Measurements from ENCODE around the gene SFT2D3.

The SFT2D3 gene

GRCh38 chr2:127694986-127695385 lies 6.3 kb upstream of the SFT2D3 start:
- Histone ChIP-seq H3K27me3 (ENCODE audit: control insufficient read depth, insufficient read depth, low read length) (peaks cover 3% of the 10 kb centered on the region), H3K4me1 (ENCODE audit: control insufficient read depth, insufficient read depth, low read length) (peaks cover 5% of the 10 kb centered on the region), H3K36me3 (ENCODE audit: control insufficient read depth, insufficient read depth, low read length) (peaks cover 6% of the 10 kb centered on the region), H3K9ac (ENCODE audit: low read depth, low read length) (no peak overlapping the region), H3K9me3 (ENCODE audit: control insufficient read depth, insufficient read depth, low read length) (peaks cover 8% of the 10 kb centered on the region), H3K4me3 (ENCODE audit: low read depth, low read length) (no peak overlapping the region)

GRCh38 chr2:127695491-127696472 lies 5.5 kb upstream of the SFT2D3 start:
- H3K4me1 ChIP-seq (ENCODE audit: control insufficient read depth, insufficient read depth, low read length): peaks cover 5% of the 10 kb centered on the region
- no peak overlapping the region for H3K4me3 ChIP-seq (ENCODE audit: low read depth, low read length)
- H3K9ac ChIP-seq (ENCODE audit: low read depth, low read length): no peak overlapping the region
- peaks cover 3% of the 10 kb centered on the region for H3K27me3 ChIP-seq (ENCODE audit: control insufficient read depth, insufficient read depth, low read length)
- peaks cover 6% of the 10 kb centered on the region for H3K36me3 ChIP-seq (ENCODE audit: control insufficient read depth, insufficient read depth, low read length)
- no peaks in the 10 kb centered on the region for H3K9me3 ChIP-seq (ENCODE audit: control insufficient read depth, insufficient read depth, low read length)

- H3K9ac ChIP-seq (ENCODE audit: low read depth, low read length): no peak overlapping the region
Observed at GRCh38 chr2:127697482-127698180, 3.7 kb upstream of the SFT2D3 start.

GRCh38 chr2:127698553-127699355 lies 2.5 kb upstream of the SFT2D3 start:
- H3K36me3 ChIP-seq (ENCODE audit: control insufficient read depth, insufficient read depth, low read length): peaks cover 6% of the 10 kb centered on the region
- H3K9ac ChIP-seq (ENCODE audit: low read depth, low read length): no peak overlapping the region
- H3K4me3 ChIP-seq (ENCODE audit: low read depth, low read length): no peak overlapping the region
- no peaks in the 10 kb centered on the region for H3K9me3 ChIP-seq (ENCODE audit: control insufficient read depth, insufficient read depth, low read length)
- H3K4me1 ChIP-seq (ENCODE audit: control insufficient read depth, insufficient read depth, low read length): peaks cover 12% of the 10 kb centered on the region
- peaks cover 3% of the 10 kb centered on the region for H3K27me3 ChIP-seq (ENCODE audit: control insufficient read depth, insufficient read depth, low read length)

More at GRCh38 chr2:127697482-127698180, 3.7 kb upstream of the SFT2D3 start:
- Histone ChIP-seq H3K27me3 (ENCODE audit: control insufficient read depth, insufficient read depth, low read length) (peaks cover 3% of the 10 kb centered on the region), H3K36me3 (ENCODE audit: control insufficient read depth, insufficient read depth, low read length) (peaks cover 6% of the 10 kb centered on the region), H3K4me1 (ENCODE audit: control insufficient read depth, insufficient read depth, low read length) (peaks cover 5% of the 10 kb centered on the region), H3K9me3 (ENCODE audit: control insufficient read depth, insufficient read depth, low read length) (no peaks in the 10 kb centered on the region), H3K4me3 (ENCODE audit: low read depth, low read length) (no peak overlapping the region)

GRCh38 chr2:127700527-127701192 lies 637 bp upstream of the SFT2D3 start:
- Histone ChIP-seq H3K9me3 (ENCODE audit: control insufficient read depth, insufficient read depth, low read length) (no peaks in the 10 kb centered on the region), H3K4me3 (ENCODE audit: low read depth, low read length) (peak overlapping the region; percentile 91), H3K4me1 (ENCODE audit: control insufficient read depth, insufficient read depth, low read length) (peaks cover 12% of the 10 kb centered on the region), H3K9ac (ENCODE audit: low read depth, low read length) (peak overlapping the region; percentile 90), H3K36me3 (ENCODE audit: control insufficient read depth, insufficient read depth, low read length) (peaks cover 11% of the 10 kb centered on the region), H3K27me3 (ENCODE audit: control insufficient read depth, insufficient read depth, low read length) (peaks cover 3% of the 10 kb centered on the region)

GRCh38 chr2:127701651-127702394 lies 526 bp downstream of the SFT2D3 start:
- H3K36me3 ChIP-seq (ENCODE audit: control insufficient read depth, insufficient read depth, low read length): peaks cover 17% of the 10 kb centered on the region
- H3K4me1 ChIP-seq (ENCODE audit: control insufficient read depth, insufficient read depth, low read length): peaks cover 12% of the 10 kb centered on the region
- H3K9me3 ChIP-seq (ENCODE audit: control insufficient read depth, insufficient read depth, low read length): no peaks in the 10 kb centered on the region
- peak overlapping the region; percentile 79 for H3K9ac ChIP-seq (ENCODE audit: low read depth, low read length)
- peak overlapping the region; percentile 91 for H3K4me3 ChIP-seq (ENCODE audit: low read depth, low read length)
- H3K27me3 ChIP-seq (ENCODE audit: control insufficient read depth, insufficient read depth, low read length): peaks cover 3% of the 10 kb centered on the region

GRCh38 chr2:127702395-127703009 lies 1.2 kb downstream of the SFT2D3 start:
- H3K9ac ChIP-seq (ENCODE audit: low read depth, low read length): peak overlapping the region; percentile 79
- H3K4me1 ChIP-seq (ENCODE audit: control insufficient read depth, insufficient read depth, low read length): peaks cover 12% of the 10 kb centered on the region
- no peaks in the 10 kb centered on the region for H3K9me3 ChIP-seq (ENCODE audit: control insufficient read depth, insufficient read depth, low read length)
- H3K36me3 ChIP-seq (ENCODE audit: control insufficient read depth, insufficient read depth, low read length): peaks cover 17% of the 10 kb centered on the region
- H3K27me3 ChIP-seq (ENCODE audit: control insufficient read depth, insufficient read depth, low read length): peaks cover 3% of the 10 kb centered on the region
- H3K4me3 ChIP-seq (ENCODE audit: low read depth, low read length): peak overlapping the region; percentile 91

GRCh38 chr2:127703282-127703681 lies 2.0 kb downstream of the SFT2D3 start:
- H3K4me1 ChIP-seq (ENCODE audit: control insufficient read depth, insufficient read depth, low read length): peaks cover 12% of the 10 kb centered on the region
- H3K36me3 ChIP-seq (ENCODE audit: control insufficient read depth, insufficient read depth, low read length): peaks cover 23% of the 10 kb centered on the region
- H3K27me3 ChIP-seq (ENCODE audit: control insufficient read depth, insufficient read depth, low read length): peaks cover 3% of the 10 kb centered on the region
- H3K9ac ChIP-seq (ENCODE audit: low read depth, low read length): no peak overlapping the region
- no peak overlapping the region for H3K4me3 ChIP-seq (ENCODE audit: low read depth, low read length)
- H3K9me3 ChIP-seq (ENCODE audit: control insufficient read depth, insufficient read depth, low read length): no peaks in the 10 kb centered on the region

- H3K36me3 ChIP-seq (ENCODE audit: control insufficient read depth, insufficient read depth, low read length): peaks cover 30% of the 10 kb centered on the region
- peaks cover 7% of the 10 kb centered on the region for H3K4me1 ChIP-seq (ENCODE audit: control insufficient read depth, insufficient read depth, low read length)
- no peaks in the 10 kb centered on the region for H3K27me3 ChIP-seq (ENCODE audit: control insufficient read depth, insufficient read depth, low read length)
- no peak overlapping the region for H3K9ac ChIP-seq (ENCODE audit: low read depth, low read length)
- no peaks in the 10 kb centered on the region for H3K9me3 ChIP-seq (ENCODE audit: control insufficient read depth, insufficient read depth, low read length)
- no peak overlapping the region for H3K4me3 ChIP-seq (ENCODE audit: low read depth, low read length)
Observed at GRCh38 chr2:127704641-127705390, 3.5 kb downstream of the SFT2D3 start.

Measured in iPS-15b (cell line).